ENCODE measurements around the gene BCKDHB.
"Not testable (repeated sequence)": the region's sequence is repeated elsewhere in the genome, so short reads cannot be mapped to it uniquely, and the experiment has no call there.

BCKDHB gene

GRCh38 chr6:80106418-80107235 lies at the start of gene BCKDHB:
BCKDHB (plus strand) TSS chr6:80106671; CDS start chr6:80106694, 23 bp downstream.
- peak; percentile 92 to 95 for DNase-seq (ENCODE audit: low read depth in 2 of 2, low spot score in 1 of 2)

GRCh38 chr6:80060774-80061173 lies 45.7 kb upstream of the BCKDHB start:
- DNase-seq (ENCODE audit: low read depth in 2 of 2, low spot score in 1 of 2): no peak

GRCh38 chr6:80068146-80068545 lies 38.3 kb upstream of the BCKDHB start:
- DNase-seq (ENCODE audit: low read depth in 2 of 2, low spot score in 1 of 2): not testable (repeated sequence)

GRCh38 chr6:80070431-80070830 lies 36.0 kb upstream of the BCKDHB start:
- not testable (repeated sequence) for DNase-seq (ENCODE audit: low read depth in 2 of 2, low spot score in 1 of 2)

DNA sequence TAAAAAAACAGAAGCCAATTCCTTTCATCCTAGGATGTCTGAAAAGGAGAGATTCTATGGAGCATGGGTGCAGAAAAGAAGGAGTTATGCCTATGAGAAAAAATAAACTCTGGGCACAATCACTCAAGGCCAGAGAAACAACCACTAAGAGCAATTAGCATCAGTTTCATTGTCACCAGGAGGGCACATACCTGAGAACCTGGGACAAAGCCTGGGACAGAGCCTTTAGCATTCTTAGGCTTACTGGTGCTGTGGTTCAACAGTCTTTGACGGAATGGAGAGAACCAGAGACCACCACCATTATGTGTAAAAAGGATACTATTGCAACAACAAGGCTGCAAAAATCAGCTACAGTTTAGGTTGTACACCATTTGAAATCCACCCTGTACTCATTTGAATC lies 29.4 kb upstream of the BCKDHB start:
- DNase-seq (ENCODE audit: low read depth in 2 of 2, low spot score in 1 of 2): no peak

GRCh38 chr6:80088637-80089036 lies 17.8 kb upstream of the BCKDHB start:
- DNase-seq (ENCODE audit: low read depth in 2 of 2, low spot score in 1 of 2): no peak

- DNase-seq (ENCODE audit: low read depth in 2 of 2, low spot score in 1 of 2): no peak
Observed at GRCh38 chr6:80091506-80091905, 15.0 kb upstream of the BCKDHB start.

DNA sequence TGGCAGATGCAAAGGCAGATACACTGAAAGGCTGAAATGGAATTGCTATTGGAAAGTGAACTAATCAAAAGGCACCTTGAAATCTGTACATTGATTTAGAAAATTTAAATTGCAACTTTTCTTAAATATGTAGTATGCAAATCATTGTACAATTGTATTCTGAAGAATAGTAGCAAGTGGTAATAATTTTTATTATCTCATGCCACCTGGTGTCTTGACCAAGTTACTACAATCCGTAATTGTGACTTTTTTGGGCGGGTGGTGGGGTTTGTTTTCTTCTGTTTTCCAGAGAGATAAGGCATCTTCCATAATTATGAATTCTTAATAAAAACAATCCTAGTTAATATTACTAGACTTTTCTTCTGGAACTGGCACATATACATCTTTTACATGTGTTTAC lies 12.5 kb upstream of the BCKDHB start:
- DNase-seq (ENCODE audit: low read depth in 2 of 2, low spot score in 1 of 2): no peak

GRCh38 chr6:80095600-80095999 lies 10.9 kb upstream of the BCKDHB start:
- DNase-seq (ENCODE audit: low read depth in 2 of 2, low spot score in 1 of 2): no peak

GRCh38 chr6:80098392-80098791 lies 8.1 kb upstream of the BCKDHB start:
- no peak for DNase-seq (ENCODE audit: low read depth in 2 of 2, low spot score in 1 of 2)

- no peak for DNase-seq (ENCODE audit: low read depth in 2 of 2, low spot score in 1 of 2)
Observed at GRCh38 chr6:80104520-80104919, 2.0 kb upstream of the BCKDHB start.

GRCh38 chr6:80105972-80106417 lies 476 bp upstream of the BCKDHB start:
- no peak for DNase-seq (ENCODE audit: low read depth in 2 of 2, low spot score in 1 of 2)

DNA sequence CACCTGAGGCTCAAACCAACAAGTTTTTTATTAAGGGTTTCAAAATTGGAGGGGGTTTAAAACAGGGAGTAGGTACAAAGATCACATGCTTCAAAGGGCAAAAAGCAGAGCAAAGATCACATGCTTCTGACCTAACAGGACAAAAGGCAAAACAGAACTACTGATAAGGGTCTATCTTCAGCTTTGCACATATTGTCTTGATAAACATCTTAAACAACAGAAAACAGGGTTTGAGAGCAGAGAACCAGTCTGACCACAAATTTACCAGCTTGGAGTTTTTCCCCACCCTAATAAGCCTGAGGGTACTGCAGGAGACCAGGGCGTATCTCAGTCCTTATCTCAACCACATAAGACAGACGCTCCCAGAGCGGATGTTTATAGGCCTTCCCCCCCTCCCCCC lies 16.1 kb downstream of the BCKDHB start:
- not testable (repeated sequence) for DNase-seq (ENCODE audit: low read depth in 2 of 2, low spot score in 1 of 2)

DNA sequence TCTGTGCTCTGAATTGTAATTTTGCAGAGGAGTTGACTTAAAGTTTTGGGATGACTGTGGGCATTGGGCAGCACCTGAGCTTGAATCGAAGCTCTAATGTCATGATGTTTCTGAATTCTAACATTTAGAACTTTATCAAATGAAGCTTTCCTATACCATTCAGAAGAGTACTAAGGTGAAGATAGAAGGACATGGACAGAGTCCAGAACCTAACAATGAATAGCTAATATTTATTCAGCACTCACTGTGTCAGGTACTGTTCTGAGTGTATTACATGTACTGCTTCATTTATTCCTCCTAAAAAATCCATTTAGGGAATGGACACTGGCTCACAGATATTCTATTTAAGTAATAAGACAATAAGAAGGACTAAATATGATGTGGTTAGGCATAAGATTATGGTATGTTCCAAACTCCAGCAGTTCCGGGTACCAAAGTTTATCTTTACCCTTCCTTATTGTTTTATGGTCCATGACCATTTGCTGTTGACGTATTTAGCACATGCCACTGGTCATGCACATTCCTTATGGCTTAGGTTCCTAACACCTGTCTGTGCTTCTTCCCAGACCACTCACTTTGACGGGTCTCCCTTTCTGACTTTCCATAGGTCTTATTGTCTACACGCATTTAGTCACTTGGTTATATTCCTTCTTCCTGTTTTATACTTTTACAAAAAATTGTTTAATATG lies 20.3 kb downstream of the BCKDHB start:
- no peak for DNase-seq (ENCODE audit: low read depth in 2 of 2, low spot score in 1 of 2)

GRCh38 chr6:80129485-80129884 lies 23.0 kb downstream of the BCKDHB start:
- DNase-seq (ENCODE audit: low read depth in 2 of 2, low spot score in 1 of 2): no peak

- DNase-seq (ENCODE audit: low read depth in 2 of 2, low spot score in 1 of 2): no peak
Observed at GRCh38 chr6:80133020-80133419, 26.5 kb downstream of the BCKDHB start.

- DNase-seq (ENCODE audit: low read depth in 2 of 2, low spot score in 1 of 2): no peak
Observed at GRCh38 chr6:80134065-80134464, 27.6 kb downstream of the BCKDHB start.

- DNase-seq (ENCODE audit: low read depth in 2 of 2, low spot score in 1 of 2): no peak
Observed at GRCh38 chr6:80142586-80142985, 36.1 kb downstream of the BCKDHB start.

- DNase-seq (ENCODE audit: low read depth in 2 of 2, low spot score in 1 of 2): no peak
Observed at GRCh38 chr6:80143419-80143937, 37.0 kb downstream of the BCKDHB start.

DNA sequence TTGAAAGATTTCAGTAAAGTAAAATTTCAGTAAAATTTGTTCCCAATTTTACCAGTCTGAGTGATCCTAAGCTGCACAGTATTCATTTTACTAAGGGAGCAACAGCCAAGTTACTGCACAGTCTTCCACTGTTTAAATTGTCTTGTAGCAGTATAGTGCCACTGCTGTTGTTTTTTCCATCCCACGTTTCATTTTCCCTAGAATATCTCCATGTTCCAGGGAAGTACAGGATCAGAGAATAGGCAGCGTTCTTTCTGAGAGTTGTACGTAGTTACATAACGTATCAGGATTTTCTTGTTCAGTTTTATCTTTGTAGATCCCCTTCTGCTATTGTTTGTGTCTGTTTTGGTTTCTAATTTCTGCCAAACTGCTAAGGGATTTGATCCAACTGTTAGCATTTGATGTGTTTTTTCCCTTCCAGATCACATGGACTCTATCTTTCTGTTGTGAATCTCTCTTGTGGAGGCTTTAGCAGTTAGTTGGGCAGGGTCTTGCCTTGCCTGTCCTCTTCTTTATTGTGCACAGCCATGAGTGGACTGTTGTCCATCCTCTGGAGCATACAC lies 38.4 kb downstream of the BCKDHB start:
- DNase-seq (ENCODE audit: low read depth in 2 of 2, low spot score in 1 of 2): no peak

DNA sequence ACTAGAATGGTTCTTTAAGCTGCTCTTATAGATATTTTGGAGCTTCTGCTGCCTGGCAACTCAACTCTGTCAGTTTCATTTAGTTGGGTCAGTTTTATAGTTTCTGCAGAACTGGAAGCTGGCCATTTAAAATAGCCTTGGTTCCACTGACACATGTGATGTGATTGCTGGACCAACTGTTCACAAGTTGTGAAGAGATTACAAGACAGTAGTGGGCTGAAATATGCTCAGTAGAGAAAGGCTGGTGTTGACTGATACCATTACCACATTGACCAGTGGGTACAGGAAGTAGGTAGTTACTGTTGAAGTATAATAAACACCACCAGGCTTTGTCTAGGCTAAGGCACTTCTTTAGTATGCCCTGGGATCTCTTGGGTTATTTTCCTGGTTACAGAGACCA lies 39.0 kb downstream of the BCKDHB start:
- no peak for DNase-seq (ENCODE audit: low read depth in 2 of 2, low spot score in 1 of 2)

DNA sequence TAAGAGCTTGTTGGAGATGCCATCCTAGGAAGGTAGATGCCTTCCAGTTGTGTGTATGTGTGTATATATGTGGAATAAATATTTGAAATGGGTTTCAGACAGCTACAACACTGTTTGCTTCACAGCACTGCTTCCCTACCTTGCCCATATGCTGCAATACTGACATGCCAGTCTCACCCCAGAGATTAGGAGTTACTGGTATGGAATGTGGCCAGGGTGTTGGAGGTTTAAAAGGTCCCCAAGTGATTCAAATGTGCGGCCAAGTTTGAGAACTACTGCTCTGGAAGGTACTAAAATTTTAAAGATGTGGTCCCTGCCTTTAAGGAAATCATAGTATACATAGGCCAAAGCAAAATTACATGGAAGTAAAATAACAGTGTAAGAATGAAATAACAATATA lies 39.5 kb downstream of the BCKDHB start:
- DNase-seq (ENCODE audit: low read depth in 2 of 2, low spot score in 1 of 2): no peak

Data from stimulated activated CD8-positive, alpha-beta memory T cell treated with anti-CD3 and anti-CD28 coated beads, Interleukin-4, amount 100 ng/mL, for 4 hours (primary cell).